ENCODE results near the gene MRPS2.

Gene MRPS2

GRCh38 chr9:135480940-135481310, 19.6 kb upstream of the MRPS2 start:
- DNase-seq: no peak

- DNase-seq: no peak
Measured at GRCh38 chr9:135482015-135482754, 18.3 kb upstream of the MRPS2 start.

- DNase-seq: no peak
Measured at GRCh38 chr9:135484460-135485277, 15.8 kb upstream of the MRPS2 start.

DNA sequence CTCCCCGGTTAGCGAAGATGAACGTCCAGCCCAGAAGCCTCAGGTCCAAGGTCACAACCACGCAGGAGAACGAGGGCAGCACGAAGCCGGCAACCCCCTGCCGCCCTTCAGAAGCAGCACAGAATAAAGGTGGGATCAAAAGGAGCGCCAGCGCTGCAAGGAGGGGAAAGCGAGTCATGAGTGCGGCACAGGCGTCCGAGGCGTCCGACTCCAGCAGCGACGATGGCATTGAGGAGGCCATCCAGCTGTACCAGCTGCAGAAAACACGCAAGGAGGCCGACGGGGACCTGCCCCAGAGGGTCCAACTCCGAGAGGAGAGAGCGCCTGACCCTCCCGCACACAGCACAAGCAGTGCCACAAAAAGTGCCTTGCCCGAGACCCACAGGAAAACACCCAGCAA, 15.1 kb upstream of the MRPS2 start:
- no peak for DNase-seq

DNA sequence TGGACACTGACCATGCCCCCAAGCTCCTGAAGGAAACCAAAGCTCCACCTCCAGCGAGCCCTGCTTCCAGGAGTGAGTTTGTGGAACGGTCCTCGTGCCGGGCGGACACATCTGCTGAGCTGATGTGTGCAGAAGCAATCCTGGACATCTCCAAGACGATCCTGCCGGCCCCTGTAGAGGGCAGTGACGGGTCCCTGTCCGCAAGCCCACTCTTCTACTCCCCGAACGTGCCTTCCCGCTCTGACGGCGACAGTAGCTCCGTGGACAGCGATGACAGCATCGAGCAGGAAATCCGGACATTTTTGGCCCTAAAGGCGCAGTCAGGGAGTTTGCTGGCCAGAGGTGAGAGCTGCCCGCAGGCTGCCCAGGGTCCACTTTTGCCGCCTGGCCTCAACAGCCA, 14.7 kb upstream of the MRPS2 start:
- no peak for DNase-seq

DNA sequence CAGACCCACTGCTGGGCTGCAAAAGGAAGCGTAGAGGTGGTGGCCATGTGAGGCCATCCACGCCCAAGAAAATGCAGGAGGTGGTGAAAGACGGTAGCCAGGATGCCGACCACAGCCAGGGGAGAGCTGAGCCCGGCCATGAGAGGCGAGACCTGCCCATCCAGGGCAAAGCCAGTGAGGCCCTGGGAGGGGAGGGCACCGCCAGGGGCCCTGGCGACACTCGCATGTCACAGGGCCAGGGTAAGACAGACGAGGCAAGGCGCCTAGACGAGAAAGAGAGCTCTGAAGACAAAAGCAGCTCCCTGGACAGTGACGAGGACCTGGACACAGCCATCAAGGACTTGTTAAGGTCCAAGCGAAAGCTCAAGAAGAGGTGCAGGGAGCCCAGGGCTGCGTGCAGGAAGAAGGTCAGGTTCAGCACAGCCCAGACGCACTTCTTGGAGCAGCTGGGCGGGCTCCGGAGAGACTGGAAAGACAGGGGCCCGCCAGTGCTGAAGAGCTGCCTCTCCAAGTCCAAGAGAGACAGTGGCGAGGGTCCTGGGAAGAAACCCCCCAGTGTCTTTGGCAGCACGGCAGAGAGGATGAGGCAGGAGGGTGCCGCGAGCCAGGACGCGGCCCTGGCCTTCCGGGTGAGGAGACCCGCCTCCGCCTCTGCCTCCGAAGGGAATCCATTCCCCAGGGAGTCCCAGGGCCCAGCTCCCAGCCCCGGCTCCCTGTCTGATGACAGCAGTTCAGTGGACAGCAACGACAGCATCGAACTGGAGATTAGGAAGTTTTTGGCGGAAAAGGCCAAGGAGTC, 14.0 kb upstream of the MRPS2 start:
- DNase-seq: no peak

GRCh38 chr9:135487281-135488012, 13.0 kb upstream of the MRPS2 start:
- no peak for DNase-seq

DNA sequence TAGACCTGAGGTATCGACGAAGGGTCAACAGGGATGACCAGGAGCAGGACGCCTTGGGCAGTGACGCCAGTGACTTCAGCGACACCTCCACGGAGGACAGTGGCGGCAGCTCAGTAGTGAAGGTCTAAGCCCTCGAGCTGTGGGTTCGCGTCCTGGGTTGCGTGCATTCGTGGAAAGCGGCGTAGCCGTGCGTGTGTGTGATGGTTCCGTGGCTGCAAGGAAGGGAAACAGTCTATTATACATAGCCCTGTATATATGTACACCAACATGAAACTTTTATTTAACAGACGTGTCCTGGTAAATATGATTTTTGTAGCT, 12.5 kb upstream of the MRPS2 start:
- DNase-seq: no peak

DNA sequence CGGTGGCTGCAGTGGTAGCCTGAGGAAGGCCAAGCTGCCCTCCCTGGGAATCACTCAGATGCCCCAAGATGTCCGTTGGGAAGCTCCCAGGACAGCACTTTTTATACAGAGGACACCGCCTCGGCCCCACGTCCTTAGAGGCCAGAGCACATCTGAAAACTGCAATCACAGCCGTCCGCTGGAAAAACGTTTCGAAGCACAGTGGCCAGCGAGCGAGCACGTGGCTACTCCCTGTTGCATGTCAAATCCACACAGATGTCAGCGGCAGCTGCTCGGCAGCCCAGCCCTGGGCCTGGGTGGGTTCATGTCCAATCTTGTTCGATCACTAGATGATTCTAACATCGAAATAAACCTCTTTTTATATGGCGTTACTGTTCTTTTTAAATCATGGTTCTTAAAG, 12.0 kb upstream of the MRPS2 start:
- DNase-seq: no peak

DNA sequence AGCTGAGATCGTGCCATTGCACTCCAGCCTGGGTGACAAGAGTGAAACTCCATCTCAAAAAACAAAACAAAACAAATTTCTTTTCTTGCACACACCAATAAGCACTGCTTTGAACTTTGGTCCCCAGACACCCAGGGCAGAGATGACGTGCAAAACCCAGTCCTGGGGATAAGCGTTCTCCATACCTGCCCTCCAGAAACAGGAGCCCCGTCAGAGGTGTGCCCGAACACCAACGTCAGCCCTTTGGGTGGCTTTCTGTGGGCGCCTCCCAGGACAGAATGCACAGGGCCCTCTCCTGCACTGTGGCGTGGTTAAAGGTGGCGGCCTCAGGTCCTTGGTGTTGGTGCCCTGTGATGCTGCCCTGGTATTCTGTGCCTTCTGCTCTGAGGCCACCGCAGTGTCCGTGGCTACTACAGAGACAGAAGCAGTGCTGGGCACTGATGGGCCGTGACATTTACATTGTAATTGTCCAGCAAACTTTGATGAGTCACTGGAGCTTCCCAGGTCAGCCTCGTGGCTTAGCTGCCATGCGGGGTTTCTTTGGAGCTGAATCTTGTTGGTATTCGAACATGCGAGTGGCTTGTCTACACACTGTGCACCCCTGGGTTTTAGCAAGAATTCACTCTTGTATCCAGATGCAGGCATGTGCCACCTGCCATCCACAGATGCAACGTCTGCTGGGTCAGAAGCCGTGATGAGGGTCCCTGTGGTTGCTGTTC, 11.1 kb upstream of the MRPS2 start:
- no peak for DNase-seq

GRCh38 chr9:135490166-135490870, 10.2 kb upstream of the MRPS2 start:
- DNase-seq: no peak

- no peak for DNase-seq
Measured at GRCh38 chr9:135490980-135491464, 9.5 kb upstream of the MRPS2 start.

GRCh38 chr9:135491764-135492163, 8.7 kb upstream of the MRPS2 start:
- DNase-seq: no peak

DNA sequence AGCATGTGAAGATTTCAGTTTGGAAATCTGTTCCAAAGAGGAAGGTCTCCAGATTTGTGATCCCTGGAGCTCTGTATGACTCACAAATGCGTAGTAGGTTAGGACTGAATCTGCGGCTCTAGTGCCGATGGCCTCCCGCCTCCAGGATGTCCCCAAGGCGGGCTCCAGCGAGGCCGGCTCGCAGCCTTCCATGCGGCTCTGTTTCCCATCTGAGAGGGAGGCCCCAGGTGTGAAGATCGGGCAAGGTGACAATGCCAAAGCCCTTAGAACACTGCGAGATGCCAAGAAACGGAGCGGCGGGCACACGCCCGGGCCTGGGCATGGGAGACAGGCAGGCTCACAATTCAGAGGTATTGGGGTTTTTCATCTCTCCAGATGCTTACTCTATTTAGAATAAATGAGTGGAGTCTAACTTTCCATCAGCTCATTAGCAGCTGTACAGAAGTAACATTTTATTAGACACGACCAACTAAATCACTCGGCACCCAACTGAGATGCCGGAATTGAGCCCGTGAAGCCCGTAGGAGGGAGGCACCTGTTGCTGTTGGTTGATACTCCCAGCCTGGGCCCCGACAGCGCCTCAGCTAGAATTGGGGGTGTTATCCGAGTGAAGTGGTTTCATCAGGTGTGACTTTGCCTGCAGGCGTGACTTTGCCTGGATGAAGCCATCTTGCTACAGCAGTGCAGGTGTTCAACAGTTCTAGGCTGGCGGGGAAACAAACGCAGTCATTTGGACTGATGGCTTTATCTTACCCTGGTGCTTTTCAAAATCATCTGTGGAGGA, 7.4 kb upstream of the MRPS2 start:
- no peak for DNase-seq

GRCh38 chr9:135494791-135495559, 5.5 kb upstream of the MRPS2 start:
- no peak for DNase-seq

- no peak for DNase-seq
Measured at GRCh38 chr9:135498381-135499126, 1.9 kb upstream of the MRPS2 start.

GRCh38 chr9:135499326-135500070, 984 bp upstream of the MRPS2 start:
- peak; percentile 86 to 91 for DNase-seq

DNA sequence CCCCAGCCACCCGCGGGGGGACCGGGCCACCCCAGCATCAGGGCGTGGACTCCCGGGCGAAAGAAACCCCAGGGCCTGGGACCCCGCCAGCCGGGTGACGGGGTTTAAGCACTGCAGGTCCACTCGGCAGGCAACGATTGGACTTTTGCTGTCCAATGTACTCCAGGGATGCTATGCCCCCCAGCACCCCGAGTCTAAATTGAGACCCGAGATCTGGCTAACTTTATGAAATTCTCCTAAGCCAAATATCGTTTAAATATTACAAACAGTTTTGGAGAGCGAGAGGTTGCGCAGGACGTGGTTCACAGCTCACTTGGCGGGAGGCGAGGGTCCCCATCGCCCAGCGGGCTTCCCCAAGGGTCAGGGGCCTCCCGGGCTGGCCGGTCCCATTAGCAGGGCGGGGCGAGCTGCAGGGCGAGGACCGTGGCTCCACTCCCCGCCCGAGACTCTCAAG, 384 bp upstream of the MRPS2 start:
- DNase-seq: no peak

Data from stimulated activated CD4-positive, alpha-beta T cell treated with anti-CD3 and anti-CD28 coated beads, Interleukin-2, amount 100 ng/mL, for 48 hours (primary cell).